DND-41 (cell line): Measurements from ENCODE around the gene SSTR3.

Experiments used
- ATAC-seq: fragments of 200-7000 bp; cut with Tn5 transposase; 3 replicates; pipeline ENCODE4 v1.9.1; 2021; ENCODE audit warnings: low read depth; ENCODE audit not compliant: insufficient read depth
- DNase-seq: peaks from one replicate; pipeline ENCODE4 v3.0.0-alpha.2; 2020
- H2AFZ ChIP-seq: 2 replicates; pipeline ENCODE4 v1.6.0; 2012; ENCODE audit warnings: low read depth, low read length
- H3K27ac ChIP-seq: 2 replicates; pipeline ENCODE4 v1.5.1; 2012; ENCODE audit warnings: low read length, inconsistent platforms
- H3K27me3 ChIP-seq: fragments of 200-600 bp; sonication (generic); 2 replicates; pipeline ENCODE4 v1.6.0; 2012; ENCODE audit warnings: low read length, mild to moderate bottlenecking, inconsistent platforms; ENCODE audit not compliant: insufficient read depth, poor library complexity
- H3K36me3 ChIP-seq: 2 replicates; pipeline ENCODE4 v1.5.1; 2012; ENCODE audit warnings: low read length, inconsistent platforms; ENCODE audit not compliant: insufficient read depth
- H3K4me1 ChIP-seq: 2 replicates; pipeline ENCODE4 v1.5.1; 2012; ENCODE audit warnings: mild to moderate bottlenecking, low read length; ENCODE audit not compliant: insufficient read depth
- H3K4me2 ChIP-seq: 2 replicates; pipeline ENCODE4 v1.6.0; 2012; ENCODE audit warnings: mild to moderate bottlenecking, moderate library complexity, low read length, inconsistent platforms; ENCODE audit not compliant: insufficient read depth
- H3K4me3 ChIP-seq, 2 experiments: fragments of 200-600 bp in 1 of 2; shearing (Covaris generic) in 1 of 2; 2 replicates each; pipeline ENCODE4 v1.5.1; 2012 to 2016; ENCODE audit warnings: inconsistent platforms in 2 of 2, low read length in 2 of 2, mild to moderate bottlenecking in 2 of 2, low read depth in 1 of 2, moderate library complexity in 1 of 2
- H3K79me2 ChIP-seq: 2 replicates; pipeline ENCODE4 v1.6.0; 2012; ENCODE audit warnings: low read length, inconsistent platforms; ENCODE audit not compliant: insufficient read depth
- H3K9ac ChIP-seq: 2 replicates; pipeline ENCODE4 v1.6.0; 2012; ENCODE audit warnings: low read depth, mild to moderate bottlenecking, inconsistent platforms, low read length, moderate library complexity
- H3K9me3 ChIP-seq: 2 replicates; pipeline ENCODE4 v1.5.1; 2012; ENCODE audit warnings: low read length, moderate library complexity, mild to moderate bottlenecking, inconsistent platforms; ENCODE audit not compliant: insufficient read depth, severe bottlenecking
- H4K20me1 ChIP-seq: 2 replicates; pipeline ENCODE4 v1.6.0; 2012; ENCODE audit warnings: low read length; ENCODE audit not compliant: insufficient read depth
- EZH2 ChIP-seq: IDR thresholded peaks from 3 replicates; pipeline ENCODE4 v1.6.1; 2012; ENCODE audit warnings: borderline replicate concordance, low read depth, mild to moderate bottlenecking, moderate library complexity, low read length, inconsistent platforms; ENCODE audit not compliant: severe bottlenecking
- TF ChIP-seq, protein P1 (sequence below): IDR thresholded peaks from 2 replicates; pipeline ENCODE4 v1.5.1; 2012; ENCODE audit warnings: borderline replicate concordance, low read length, moderate library complexity, mild to moderate bottlenecking; ENCODE audit not compliant: poor library complexity, severe bottlenecking; ENCODE audit errors: extremely low read depth

The SSTR3 gene

DNA sequence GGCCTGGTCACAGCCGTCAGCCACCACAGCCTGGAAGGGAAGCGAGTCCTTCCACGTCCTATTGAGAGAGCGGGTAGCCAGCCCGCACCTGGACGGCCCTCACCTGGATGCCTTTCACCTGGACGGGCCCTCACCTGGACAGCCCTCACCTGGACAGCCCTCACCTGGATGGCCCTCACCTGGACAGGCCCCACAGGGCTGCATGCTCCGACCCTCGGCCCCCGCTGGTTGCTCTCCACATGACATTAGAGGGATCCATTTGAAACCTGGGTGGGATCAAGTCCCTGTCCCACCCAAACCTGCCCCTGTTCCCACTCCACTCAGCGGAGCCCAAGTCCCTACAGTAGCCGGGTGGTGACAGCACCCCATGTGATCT lies 27.9 kb downstream of the SSTR3 start:
- Histone ChIP-seq H3K4me2 (no peak overlapping the region), H3K36me3 (no peaks in the 10 kb centered on the region), H3K9ac (no peak overlapping the region), H3K27ac (no peak overlapping the region), H3K4me1 (peaks cover 18% of the 10 kb centered on the region), H2AFZ (no peak overlapping the region), H3K9me3 (no peaks in the 10 kb centered on the region), H3K4me3 (no peak overlapping the region), H3K27me3 (no peaks in the 10 kb centered on the region), H4K20me1 (no peaks in the 10 kb centered on the region), H3K79me2 (no peaks in the 10 kb centered on the region)
- TF ChIP-seq, protein P1, sequence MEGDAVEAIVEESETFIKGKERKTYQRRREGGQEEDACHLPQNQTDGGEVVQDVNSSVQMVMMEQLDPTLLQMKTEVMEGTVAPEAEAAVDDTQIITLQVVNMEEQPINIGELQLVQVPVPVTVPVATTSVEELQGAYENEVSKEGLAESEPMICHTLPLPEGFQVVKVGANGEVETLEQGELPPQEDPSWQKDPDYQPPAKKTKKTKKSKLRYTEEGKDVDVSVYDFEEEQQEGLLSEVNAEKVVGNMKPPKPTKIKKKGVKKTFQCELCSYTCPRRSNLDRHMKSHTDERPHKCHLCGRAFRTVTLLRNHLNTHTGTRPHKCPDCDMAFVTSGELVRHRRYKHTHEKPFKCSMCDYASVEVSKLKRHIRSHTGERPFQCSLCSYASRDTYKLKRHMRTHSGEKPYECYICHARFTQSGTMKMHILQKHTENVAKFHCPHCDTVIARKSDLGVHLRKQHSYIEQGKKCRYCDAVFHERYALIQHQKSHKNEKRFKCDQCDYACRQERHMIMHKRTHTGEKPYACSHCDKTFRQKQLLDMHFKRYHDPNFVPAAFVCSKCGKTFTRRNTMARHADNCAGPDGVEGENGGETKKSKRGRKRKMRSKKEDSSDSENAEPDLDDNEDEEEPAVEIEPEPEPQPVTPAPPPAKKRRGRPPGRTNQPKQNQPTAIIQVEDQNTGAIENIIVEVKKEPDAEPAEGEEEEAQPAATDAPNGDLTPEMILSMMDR: no peak
- no peak for TF ChIP-seq EZH2
- ATAC-seq (no peak), DNase-seq (no peak)

- ATAC-seq: no peak
- Histone ChIP-seq H3K36me3 (no peaks in the 10 kb centered on the region), H3K27me3 (no peaks in the 10 kb centered on the region), H3K9me3 (no peaks in the 10 kb centered on the region), H3K4me1 (peaks cover 18% of the 10 kb centered on the region), H2AFZ (no peak overlapping the region), H3K79me2 (no peaks in the 10 kb centered on the region), H3K27ac (no peak overlapping the region), H4K20me1 (no peaks in the 10 kb centered on the region), H3K4me2 (no peak overlapping the region), H3K9ac (no peak overlapping the region), H3K4me3 (no peak overlapping the region)
- DNase-seq: no peak
- TF ChIP-seq EZH2: no peak
- TF ChIP-seq, protein P1: no peak
Observed at GRCh38 chr22:37183432-37184379, 28.6 kb downstream of the SSTR3 start.

- ATAC-seq (no peak), DNase-seq (no peak)
- no peaks in the 10 kb centered on the region for H3K79me2 ChIP-seq
- TF ChIP-seq, protein P1: no peak
- TF ChIP-seq EZH2: no peak
- H3K4me2 ChIP-seq: no peak overlapping the region
- no peak overlapping the region for H3K9ac ChIP-seq
- H3K4me1 ChIP-seq: peaks cover 18% of the 10 kb centered on the region
- H3K27me3 ChIP-seq: no peaks in the 10 kb centered on the region
- H3K4me3 ChIP-seq: no peak overlapping the region
- H3K36me3 ChIP-seq: no peaks in the 10 kb centered on the region
- H2AFZ ChIP-seq: no peak overlapping the region
- no peaks in the 10 kb centered on the region for H3K9me3 ChIP-seq
- no peak overlapping the region for H3K27ac ChIP-seq
- H4K20me1 ChIP-seq: no peaks in the 10 kb centered on the region
Observed at GRCh38 chr22:37182949-37183245, 29.4 kb downstream of the SSTR3 start.
